ENCODE results near the gene DAO.

The DAO gene

GRCh38 chr12:108868781-108869180 lies 11.1 kb upstream of the DAO start:
- DNase-seq (ENCODE audit: extremely low read depth in 1 of 2, low read depth in 1 of 2): no peak

- no peak for DNase-seq (ENCODE audit: extremely low read depth in 1 of 2, low read depth in 1 of 2)
Measured at GRCh38 chr12:108875280-108875679, 4.6 kb upstream of the DAO start.

- no peak for DNase-seq (ENCODE audit: extremely low read depth in 1 of 2, low read depth in 1 of 2)
Measured at GRCh38 chr12:108875682-108876361, 4.1 kb upstream of the DAO start.

- DNase-seq (ENCODE audit: extremely low read depth in 1 of 2, low read depth in 1 of 2): no peak
Measured at GRCh38 chr12:108876550-108876949, 3.3 kb upstream of the DAO start.

- no peak for DNase-seq (ENCODE audit: extremely low read depth in 1 of 2, low read depth in 1 of 2)
Measured at GRCh38 chr12:108881953-108882352, 2.1 kb downstream of the DAO start.

- peak; percentile 33 to 55 for DNase-seq (ENCODE audit: extremely low read depth in 1 of 2, low read depth in 1 of 2)
Measured at GRCh38 chr12:108884116-108885012, 4.5 kb downstream of the DAO start.

- no peak for DNase-seq (ENCODE audit: extremely low read depth in 1 of 2, low read depth in 1 of 2)
Measured at GRCh38 chr12:108886873-108887629, 7.2 kb downstream of the DAO start.

- no peak for DNase-seq (ENCODE audit: extremely low read depth in 1 of 2, low read depth in 1 of 2)
Measured at GRCh38 chr12:108888031-108888430, 8.1 kb downstream of the DAO start.

GRCh38 chr12:108890208-108890607 lies 10.3 kb downstream of the DAO start:
- no peak for DNase-seq (ENCODE audit: extremely low read depth in 1 of 2, low read depth in 1 of 2)

- no peak for DNase-seq (ENCODE audit: extremely low read depth in 1 of 2, low read depth in 1 of 2)
Measured at GRCh38 chr12:108895220-108895802, 15.4 kb downstream of the DAO start.

- no peak for DNase-seq (ENCODE audit: extremely low read depth in 1 of 2, low read depth in 1 of 2)
Measured at GRCh38 chr12:108896336-108896735, 16.4 kb downstream of the DAO start.

- no peak for DNase-seq (ENCODE audit: extremely low read depth in 1 of 2, low read depth in 1 of 2)
Measured at GRCh38 chr12:108896817-108897216, 16.9 kb downstream of the DAO start.

- no peak for DNase-seq (ENCODE audit: extremely low read depth in 1 of 2, low read depth in 1 of 2)
Measured at GRCh38 chr12:108899145-108899544, 19.3 kb downstream of the DAO start.

- DNase-seq (ENCODE audit: extremely low read depth in 1 of 2, low read depth in 1 of 2): no peak
Measured at GRCh38 chr12:108905725-108906124, 25.8 kb downstream of the DAO start.

GRCh38 chr12:108906971-108907370 lies 27.1 kb downstream of the DAO start:
- no peak for DNase-seq (ENCODE audit: extremely low read depth in 1 of 2, low read depth in 1 of 2)

- DNase-seq (ENCODE audit: extremely low read depth in 1 of 2, low read depth in 1 of 2): no peak
Measured at GRCh38 chr12:108907839-108908351, 28.0 kb downstream of the DAO start.

- no peak for DNase-seq (ENCODE audit: extremely low read depth in 1 of 2, low read depth in 1 of 2)
Measured at GRCh38 chr12:108910336-108910735, 30.4 kb downstream of the DAO start.

GRCh38 chr12:108911915-108912314 lies 32.0 kb downstream of the DAO start:
- DNase-seq (ENCODE audit: extremely low read depth in 1 of 2, low read depth in 1 of 2): no peak

- no peak for DNase-seq (ENCODE audit: extremely low read depth in 1 of 2, low read depth in 1 of 2)
Measured at GRCh38 chr12:108912361-108912760, 32.5 kb downstream of the DAO start.

GRCh38 chr12:108914121-108914531 lies 34.2 kb downstream of the DAO start:
- DNase-seq (ENCODE audit: extremely low read depth in 1 of 2, low read depth in 1 of 2): no peak

- DNase-seq (ENCODE audit: extremely low read depth in 1 of 2, low read depth in 1 of 2): no peak
Measured at GRCh38 chr12:108915632-108916133, 35.8 kb downstream of the DAO start.

Measured in stimulated activated CD8-positive, alpha-beta memory T cell treated with anti-CD3 and anti-CD28 coated beads, Interleukin-7, amount 100 ng/mL, for 48 hours (primary cell).